Natural killer cell (primary cell): ENCODE data around the gene MYO5B. TPM values are rescaled to one million over a fixed set of nuclear protein-coding genes. Genes with fewer than 3 reads are reported as not detected.
A peak's percentile ranks its signal among the peaks of the same experiment; 100 is the strongest.

Experiments used
- ATAC-seq, 3 donors: fragments of 150-1000 bp in 2 of 3; fragments of 200-7000 bp in 1 of 3; cut with Tn5 transposase; 1 replicate in 1 of 3; 2 replicates in 2 of 3; pipeline ENCODE4 v1.10.0; 2021; ENCODE audit warnings: mild to moderate bottlenecking in 2 of 3, moderate library complexity in 2 of 3
- DNase-seq, 2 donors: peaks; one replicate each; pipeline versions ENCODE4 v3.0.0 to v3.0.0-alpha.2; 2013 to 2021; ENCODE audit warnings: mixed read lengths in 1 of 2
- H3K27ac ChIP-seq: one replicate; pipeline ENCODE4 v1.5.1; 2013; ENCODE audit warnings: mild to moderate bottlenecking, low read length
- H3K27me3 ChIP-seq: one replicate; pipeline ENCODE4 v1.6.1; 2013; ENCODE audit warnings: low read length; ENCODE audit not compliant: control insufficient read depth, insufficient read depth
- H3K36me3 ChIP-seq: one replicate; pipeline ENCODE4 v1.6.1; 2013; ENCODE audit warnings: low read length; ENCODE audit not compliant: control insufficient read depth, insufficient read depth
- H3K4me1 ChIP-seq: one replicate; pipeline ENCODE4 v1.6.1; 2013; ENCODE audit warnings: low read length; ENCODE audit not compliant: control insufficient read depth, insufficient read depth
- H3K4me3 ChIP-seq: one replicate; pipeline ENCODE4 v1.5.1; 2013; ENCODE audit warnings: low read length
- H3K9me3 ChIP-seq: one replicate; pipeline ENCODE4 v1.6.1; 2013; ENCODE audit warnings: low read length; ENCODE audit not compliant: control insufficient read depth, insufficient read depth
- H3K27ac Mint-ChIP-seq, 2 donors: one replicate each; pipeline ENCODE4 v1.8.0; 2022; ENCODE audit warnings: mild to moderate bottlenecking in 2 of 2, mixed read lengths in 2 of 2, moderate library complexity in 1 of 2
- H3K27me3 Mint-ChIP-seq, 2 donors: one replicate each; pipeline ENCODE4 v1.8.0; 2022; ENCODE audit warnings: low read depth in 2 of 2, mixed read lengths in 2 of 2
- H3K36me3 Mint-ChIP-seq: one replicate; pipeline ENCODE4 v1.8.0; 2022; ENCODE audit warnings: mixed read lengths
- H3K4me1 Mint-ChIP-seq, 2 donors: one replicate each; pipeline ENCODE4 v1.8.0; 2022; ENCODE audit warnings: mixed read lengths in 2 of 2
- H3K4me3 Mint-ChIP-seq: one replicate; pipeline ENCODE4 v1.8.0; 2022; ENCODE audit warnings: mild to moderate bottlenecking, moderate library complexity, mixed read lengths
- H3K9me3 Mint-ChIP-seq, 2 donors: one replicate each; pipeline ENCODE4 v1.8.0; 2022; ENCODE audit warnings: mixed read lengths in 2 of 2
- CTCF ChIP-seq: fragments of 200-600 bp; IDR thresholded peaks from one replicate; pipeline ENCODE4 v1.8.0; 2022; ENCODE audit warnings: antibody characterized with exemption
- WGBS: methylation state at CpG from one replicate; pipeline ENCODE4 v1.1.7; 2013; ENCODE audit warnings: missing lambda C conversion rate; ENCODE audit not compliant: insufficient coverage; 5-methylcytosine and 5-hydroxymethylcytosine counted together
- intact Hi-C: fragments of 100-400 bp; cut with micrococcal nuclease; formaldehyde crosslinking; loops from one replicate; pipeline ENCODE4 v1.14.2; 2022
- total RNA-seq, 4 donors: library from RNA; stranded (reverse); fragments of 120-200 nt in 1 of 4; gene quantifications; one replicate each; pipeline versions ENCODE4 v1.2.3 to v1.2.4, GENCODE V29; 2013 to 2022

Gene MYO5B
- total RNA-seq, 3 donors from 2014 or later (not counting 1 experiment from before 2014, with no cell fraction given), result 0.33 TPM; not detected in 2

DNA sequence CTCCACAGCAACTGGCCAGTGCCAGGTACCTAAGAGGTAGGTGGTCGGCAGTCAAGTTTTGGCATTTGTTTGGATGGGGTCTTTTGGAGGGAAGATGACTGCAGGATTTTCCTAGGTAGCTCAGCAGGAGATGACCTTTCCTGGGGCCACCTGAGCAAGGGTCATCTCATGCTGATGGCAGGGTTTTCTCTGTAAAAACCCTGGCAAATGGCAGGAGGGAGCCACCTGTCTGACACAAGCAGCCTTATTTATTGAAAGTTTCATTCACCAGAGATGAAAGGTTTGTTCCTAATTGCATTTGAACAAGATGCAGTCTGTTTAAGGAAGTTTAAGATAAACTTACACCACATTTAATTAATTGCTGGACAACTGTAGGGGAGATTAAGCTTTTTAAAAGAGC lies 350.0 kb downstream of the MYO5B start:
- Mint-ChIP-seq H3K9me3 (no peaks in the 10 kb centered on the region), H3K27ac (no peak overlapping the region), H3K4me3 (no peak overlapping the region), H3K27me3 (peaks cover 0 to 6% of the 10 kb centered on the region in 2 donors), H3K36me3 (no peaks in the 10 kb centered on the region), H3K4me1 (peaks cover 41 to 55% of the 10 kb centered on the region in 2 donors)
- no peak for TF ChIP-seq CTCF
- no peaks in the 10 kb centered on the region for H3K36me3 ChIP-seq
- peaks cover 9% of the 10 kb centered on the region for H3K4me1 ChIP-seq
- intact Hi-C loops, result no loop called here
- H3K9me3 ChIP-seq, result no peaks in the 10 kb centered on the region
- H3K4me3 ChIP-seq, result no peak overlapping the region
- no peak overlapping the region for H3K27ac ChIP-seq
- no peaks in the 10 kb centered on the region for H3K27me3 ChIP-seq
- 100% methylated on average over 1 of the region's 1 CpG for WGBS
- ATAC-seq, result no peak
- no peak for DNase-seq

DNA sequence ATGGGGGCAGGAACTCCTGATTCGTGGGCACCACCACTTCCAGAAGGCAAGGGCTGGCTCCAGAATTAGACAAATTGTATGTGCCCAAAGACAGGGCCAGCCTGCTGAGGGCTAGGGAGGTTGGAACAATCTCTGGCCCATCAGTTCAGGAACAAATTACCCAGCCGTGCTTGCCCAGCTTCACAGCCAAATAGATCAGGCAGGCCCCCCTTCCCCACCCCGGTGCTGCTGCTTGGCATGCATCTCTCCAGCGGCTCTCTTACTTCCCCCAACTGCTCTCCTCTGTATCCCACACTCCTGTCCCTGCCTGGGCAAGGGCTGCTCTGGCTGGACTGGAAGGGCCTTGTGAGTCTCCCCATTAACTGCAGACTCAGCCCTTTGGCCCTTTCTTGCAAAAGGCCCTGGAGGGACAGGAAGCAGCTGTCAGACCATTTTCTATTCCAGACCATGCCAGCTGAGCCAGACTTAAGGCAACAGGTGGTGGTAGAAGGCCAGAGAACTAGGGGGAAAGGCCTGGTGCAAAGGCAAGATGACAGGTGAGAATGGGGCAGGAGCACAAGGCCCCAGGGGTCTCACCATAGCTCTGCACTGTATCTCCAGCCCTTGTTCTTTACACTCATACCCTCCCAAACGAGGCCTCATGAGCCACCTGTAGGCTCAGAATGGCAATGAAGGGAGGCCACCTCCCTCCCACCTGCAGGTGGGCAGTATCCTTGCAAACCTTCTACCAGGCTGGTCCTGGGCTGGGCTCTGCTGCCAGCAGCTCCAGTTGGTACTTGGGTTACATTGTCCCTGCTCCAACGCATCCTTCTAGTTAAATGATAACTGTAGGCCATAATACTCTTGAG lies 350.9 kb downstream of the MYO5B start:
- H3K4me1 Mint-ChIP-seq, result peaks cover 46 to 48% of the 10 kb centered on the region in 2 donors
- H3K27me3 ChIP-seq, result no peaks in the 10 kb centered on the region
- ATAC-seq, result peak in 1 of 3 donors; percentile 30
- peaks cover 0 to 6% of the 10 kb centered on the region in 2 donors for H3K27me3 Mint-ChIP-seq
- no peaks in the 10 kb centered on the region for H3K36me3 Mint-ChIP-seq
- peaks cover 9% of the 10 kb centered on the region for H3K4me1 ChIP-seq
- H3K27ac Mint-ChIP-seq, result peak overlapping the region in 1 of 2 donors; percentile 23
- H3K9me3 ChIP-seq, result no peaks in the 10 kb centered on the region
- DNase-seq, result peak in 1 of 2 donors; percentile 9
- H3K4me3 ChIP-seq, result no peak overlapping the region
- no peaks in the 10 kb centered on the region for H3K9me3 Mint-ChIP-seq
- WGBS, result 92% methylated on average over 6 of the region's 6 CpGs
- intact Hi-C loops, result no loop called here
- no peak for TF ChIP-seq CTCF
- H3K4me3 Mint-ChIP-seq, result no peak overlapping the region
- no peak overlapping the region for H3K27ac ChIP-seq
- no peaks in the 10 kb centered on the region for H3K36me3 ChIP-seq

DNA sequence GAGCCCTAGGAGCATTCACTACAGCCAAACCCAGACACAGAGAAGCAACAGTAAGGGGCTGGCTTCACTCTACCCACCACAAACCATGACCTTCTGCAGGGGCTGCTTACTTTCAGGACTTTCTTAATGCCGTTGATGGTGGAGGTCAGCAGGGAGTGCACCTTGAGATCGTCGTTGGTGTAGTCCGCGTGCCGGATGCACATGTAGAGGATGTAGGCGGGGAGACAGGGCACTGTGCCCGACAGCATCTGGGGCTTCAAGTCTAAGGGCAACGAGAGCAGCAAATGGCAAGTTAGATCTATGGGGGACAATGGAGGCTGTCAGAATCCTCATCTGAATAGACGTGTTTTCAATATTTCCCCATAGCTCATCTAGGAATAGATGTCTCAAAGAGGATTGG lies 351.8 kb downstream of the MYO5B start:
- H3K4me1 Mint-ChIP-seq, result peaks cover 46 to 53% of the 10 kb centered on the region in 2 donors
- DNase-seq (no peak), ATAC-seq (no peak)
- no peaks in the 10 kb centered on the region for H3K9me3 Mint-ChIP-seq
- H3K27ac Mint-ChIP-seq, result peak overlapping the region in 1 of 2 donors; percentile 6
- no peaks in the 10 kb centered on the region for H3K27me3 Mint-ChIP-seq
- no peaks in the 10 kb centered on the region for H3K27me3 ChIP-seq
- peaks cover 9% of the 10 kb centered on the region for H3K4me1 ChIP-seq
- H3K36me3 ChIP-seq, result no peaks in the 10 kb centered on the region
- H3K4me3 Mint-ChIP-seq, result no peak overlapping the region
- no peak for TF ChIP-seq CTCF
- H3K27ac ChIP-seq, result no peak overlapping the region
- intact Hi-C loops, result no loop called here
- no peaks in the 10 kb centered on the region for H3K36me3 Mint-ChIP-seq
- no peaks in the 10 kb centered on the region for H3K9me3 ChIP-seq
- WGBS, result 95% methylated on average over 10 of the region's 10 CpGs
- H3K4me3 ChIP-seq, result no peak overlapping the region
